Mucosa of stomach (tissue), 1 donor: ENCODE results near the gene ANKS4B.
"Not testable (repeated sequence)": the region's sequence is repeated elsewhere in the genome, so short reads cannot be mapped to it uniquely, and the experiment has no call there.

Experiments used
- H3K27me3 ChIP-seq: one replicate; pipeline ENCODE4 v1.7.0; 2013; ENCODE audit warnings: mild to moderate bottlenecking, low read length; ENCODE audit not compliant: control insufficient read depth, insufficient read depth
- H3K36me3 ChIP-seq: one replicate; pipeline ENCODE4 v1.7.0; 2013; ENCODE audit warnings: low read length; ENCODE audit not compliant: control insufficient read depth, insufficient read depth
- H3K4me1 ChIP-seq: one replicate; pipeline ENCODE4 v1.7.0; 2013; ENCODE audit warnings: mild to moderate bottlenecking, low read length; ENCODE audit not compliant: control insufficient read depth, insufficient read depth
- H3K4me3 ChIP-seq: one replicate; pipeline ENCODE4 v1.7.0; 2013; ENCODE audit warnings: low read length
- H3K9ac ChIP-seq: one replicate; pipeline ENCODE4 v1.7.0; 2013; ENCODE audit warnings: mild to moderate bottlenecking, low read length, moderate library complexity
- H3K9me3 ChIP-seq: one replicate; pipeline ENCODE4 v1.7.0; 2013; ENCODE audit warnings: mild to moderate bottlenecking, low read length, moderate library complexity; ENCODE audit not compliant: control insufficient read depth
- donor health status: Pancreatic carcinoma.

ANKS4B gene

DNA sequence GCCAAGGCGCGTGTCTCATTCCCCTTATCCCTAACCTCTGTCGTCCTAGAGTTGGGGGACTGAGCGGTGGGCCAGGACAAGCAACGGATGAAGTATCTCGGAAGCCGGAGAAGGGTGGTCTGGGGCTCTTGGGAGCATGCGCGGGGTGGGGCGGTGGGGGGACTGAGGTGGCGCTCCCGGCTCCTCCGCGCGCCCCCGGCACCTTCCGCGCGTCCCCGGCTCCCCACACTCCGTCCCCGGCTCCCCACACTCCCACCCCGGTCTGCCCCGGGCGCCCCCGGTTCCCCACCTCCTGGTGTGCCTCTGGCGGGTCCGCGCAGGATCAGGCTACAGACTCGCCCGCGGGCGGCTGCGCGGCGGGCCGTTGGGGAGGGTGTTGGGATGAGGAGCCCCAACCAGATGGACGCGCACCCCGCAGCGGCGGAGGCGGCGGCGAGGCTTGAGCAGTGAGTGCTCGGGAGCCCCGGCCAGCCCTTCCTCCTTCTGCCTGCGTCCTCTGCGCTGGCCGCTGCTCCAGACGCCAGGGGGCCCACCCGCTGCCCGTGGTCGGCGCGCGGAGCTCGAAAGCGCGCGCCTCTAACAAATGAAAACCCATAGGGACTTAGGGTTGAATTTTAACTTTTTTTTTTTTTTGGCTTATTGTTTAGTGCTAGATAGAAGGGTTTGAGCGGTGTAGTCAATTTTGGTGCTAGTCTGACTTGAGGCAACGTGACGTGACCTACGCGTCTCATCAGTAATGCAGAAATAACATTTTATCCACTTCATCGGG is 50.2 kb downstream of the ANKS4B start:
- Histone ChIP-seq H3K27me3 (peaks cover 20% of the 10 kb centered on the region), H3K36me3 (no peaks in the 10 kb centered on the region), H3K4me3 (no peak overlapping the region)

DNA sequence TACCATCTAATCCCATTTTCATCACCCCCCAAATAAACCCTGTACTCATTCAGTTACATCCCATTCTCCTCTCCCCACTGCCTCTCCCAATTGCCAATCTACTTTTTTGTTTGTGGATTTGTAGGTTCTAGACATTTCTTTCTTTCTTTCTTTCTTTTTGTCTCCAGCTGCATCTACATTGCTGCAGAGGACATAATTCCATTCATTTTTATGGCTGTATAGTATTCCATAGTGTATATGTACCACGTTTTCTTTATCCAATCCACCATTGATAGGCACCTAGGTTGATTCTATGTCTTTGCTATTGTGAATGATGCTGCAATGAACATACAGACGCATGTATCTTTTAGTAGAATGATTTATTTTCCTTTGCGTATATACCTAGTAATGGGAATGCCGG is 50.9 kb downstream of the ANKS4B start:
- Histone ChIP-seq H3K9me3 (no peaks in the 10 kb centered on the region), H3K27me3 (peaks cover 20% of the 10 kb centered on the region)

More for the DNA sequence above, 50.2 kb downstream of the ANKS4B start:
- Histone ChIP-seq H3K9ac (no peak overlapping the region), H3K4me1 (no peaks in the 10 kb centered on the region), H3K9me3 (no peaks in the 10 kb centered on the region)

DNA sequence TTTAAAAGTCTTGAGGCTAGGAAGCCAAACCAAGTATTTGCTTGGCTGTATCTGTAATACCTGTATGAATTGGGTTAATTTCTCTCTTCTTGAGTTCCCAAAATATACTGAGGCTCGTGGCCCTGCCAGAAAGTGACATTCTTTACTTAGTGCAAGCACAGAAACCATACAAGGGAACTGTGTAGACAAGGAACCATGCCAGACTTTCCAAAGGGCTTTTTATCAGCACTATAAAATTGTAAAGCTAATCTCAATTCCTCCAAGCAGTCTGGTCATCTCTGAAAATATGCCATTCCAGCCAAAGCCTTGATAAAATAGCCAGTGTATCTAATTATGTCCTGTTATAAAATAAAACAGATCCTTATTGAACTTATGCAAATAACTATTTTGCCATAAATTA is 51.8 kb downstream of the ANKS4B start:
- H3K9me3 ChIP-seq, result no peaks in the 10 kb centered on the region
- H3K36me3 ChIP-seq, result no peaks in the 10 kb centered on the region
- H3K27me3 ChIP-seq, result peaks cover 20% of the 10 kb centered on the region
- no peak overlapping the region for H3K4me3 ChIP-seq
- H3K4me1 ChIP-seq, result no peaks in the 10 kb centered on the region
- no peak overlapping the region for H3K9ac ChIP-seq

More for the DNA sequence above, 50.9 kb downstream of the ANKS4B start:
- H3K4me3 ChIP-seq, result no peak overlapping the region
- no peaks in the 10 kb centered on the region for H3K36me3 ChIP-seq
- H3K4me1 ChIP-seq, result no peaks in the 10 kb centered on the region
- H3K9ac ChIP-seq, result no peak overlapping the region

DNA sequence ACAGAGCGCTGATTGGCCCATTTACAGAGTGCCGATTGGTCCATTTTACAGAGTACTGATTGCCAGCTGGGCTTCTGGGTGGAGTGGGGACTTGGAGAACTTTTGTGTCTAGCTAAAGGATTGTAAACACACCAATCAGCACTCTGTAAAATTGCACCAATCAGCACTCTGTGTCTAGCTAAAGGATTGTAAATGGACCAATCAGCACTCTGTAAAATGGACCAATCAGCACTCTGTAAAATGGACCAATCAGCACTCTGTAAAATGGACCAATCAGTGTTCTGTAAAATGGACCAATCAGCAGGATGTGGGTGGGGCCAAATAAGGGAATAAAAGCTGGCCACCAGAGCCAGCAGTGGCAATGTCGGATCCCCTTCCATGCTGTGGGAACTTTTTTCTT is 56.3 kb downstream of the ANKS4B start:
- H3K9me3 ChIP-seq, H3K9ac ChIP-seq, H3K4me3 ChIP-seq, H3K36me3 ChIP-seq, H3K27me3 ChIP-seq, H3K4me1 ChIP-seq: not testable (repeated sequence)

DNA sequence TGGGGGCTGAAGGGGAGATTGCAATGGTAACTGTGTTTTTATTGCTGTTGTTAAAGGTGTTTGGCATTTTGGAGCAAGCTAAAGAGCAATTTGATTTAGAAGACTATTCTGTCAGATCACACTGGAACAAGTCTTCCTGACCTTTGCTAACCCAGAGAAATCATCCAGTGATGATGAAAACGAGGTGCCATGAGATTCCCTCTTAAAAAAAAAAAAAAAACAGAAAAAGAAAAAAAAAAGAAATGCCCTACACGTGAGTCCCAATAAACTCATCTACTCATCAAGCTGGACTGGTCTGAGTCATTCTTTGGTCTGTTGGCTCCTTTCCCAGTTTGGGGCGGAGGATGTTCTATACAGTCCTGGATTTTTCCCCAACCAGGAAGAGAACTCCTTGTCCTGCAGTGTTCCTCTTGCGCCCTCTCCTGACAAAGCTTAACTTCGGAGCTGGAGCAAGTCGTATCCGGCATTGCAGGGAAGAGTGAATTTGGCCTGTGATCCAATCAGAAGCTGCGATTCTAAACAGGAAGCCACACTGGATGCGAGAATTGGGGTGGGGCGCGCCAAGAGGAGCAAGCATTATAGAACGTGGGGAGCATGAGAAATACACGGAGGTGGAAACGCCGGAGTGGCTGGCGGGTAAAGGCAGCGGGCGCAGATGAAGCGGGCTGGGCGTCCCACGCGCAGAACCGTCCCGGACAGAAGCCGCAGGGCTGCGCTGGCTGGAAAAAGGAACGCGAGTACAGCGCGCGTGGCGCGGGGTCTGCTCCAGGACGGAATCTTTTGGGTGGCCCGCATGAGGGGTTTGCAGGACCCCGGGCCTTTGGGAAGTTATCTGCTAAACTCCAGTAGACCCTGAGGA is 67.0 kb downstream of the ANKS4B start:
- peak overlapping the region; percentile 67 for H3K9ac ChIP-seq

DNA sequence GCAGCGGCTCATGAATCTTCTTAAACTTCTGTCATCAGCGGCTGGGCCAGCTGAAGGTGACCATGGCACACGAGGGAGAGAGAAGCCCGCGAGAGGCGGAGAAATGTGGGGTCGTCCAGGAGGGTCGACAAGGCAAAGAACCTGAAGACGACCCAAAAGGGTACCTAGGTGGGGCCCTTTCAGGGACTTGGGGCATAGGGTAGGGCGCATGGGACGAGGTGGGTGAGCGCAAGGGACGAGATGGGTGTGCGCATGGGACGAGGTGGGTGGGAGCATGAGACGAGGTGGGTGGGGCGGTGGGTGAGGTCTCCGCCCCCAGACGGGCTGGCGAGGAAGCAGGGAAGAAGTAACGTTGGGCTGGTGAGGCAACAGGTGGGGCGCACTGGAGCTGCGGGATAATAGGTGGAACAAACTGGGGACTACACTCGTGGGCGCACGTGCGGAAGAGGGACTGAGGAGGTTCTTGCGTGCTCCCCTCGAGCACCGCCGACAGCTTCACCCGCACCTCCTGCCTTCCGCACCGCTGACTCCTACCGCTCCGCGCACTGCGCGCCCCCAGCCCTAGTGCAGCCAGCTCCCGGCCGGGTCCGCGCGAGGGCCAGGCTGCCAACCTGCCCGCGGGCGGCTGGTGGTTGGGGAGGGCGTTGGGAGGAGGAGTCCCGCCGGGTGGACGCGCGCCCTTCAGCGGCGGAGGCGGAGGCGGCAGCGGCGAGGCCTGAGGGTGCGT is 67.8 kb downstream of the ANKS4B start:
- Histone ChIP-seq H3K4me1 (peaks cover 14% of the 10 kb centered on the region), H3K27me3 (no peaks in the 10 kb centered on the region), H3K9ac (peak overlapping the region; percentile 67), H3K4me3 (peak overlapping the region; percentile 69), H3K36me3 (no peaks in the 10 kb centered on the region), H3K9me3 (no peaks in the 10 kb centered on the region)

More for the DNA sequence above, 67.0 kb downstream of the ANKS4B start:
- no peaks in the 10 kb centered on the region for H3K36me3 ChIP-seq
- no peaks in the 10 kb centered on the region for H3K9me3 ChIP-seq
- H3K4me3 ChIP-seq, result peak overlapping the region; percentile 69
- no peaks in the 10 kb centered on the region for H3K27me3 ChIP-seq
- peaks cover 14% of the 10 kb centered on the region for H3K4me1 ChIP-seq

- no peaks in the 10 kb centered on the region for H3K36me3 ChIP-seq
- H3K4me1 ChIP-seq, result peaks cover 14% of the 10 kb centered on the region
- peak overlapping the region; percentile 69 for H3K4me3 ChIP-seq
- no peaks in the 10 kb centered on the region for H3K27me3 ChIP-seq
- H3K9ac ChIP-seq, result peak overlapping the region; percentile 53
- no peaks in the 10 kb centered on the region for H3K9me3 ChIP-seq
Observed at GRCh38 chr16:21301895-21302291, 68.4 kb downstream of the ANKS4B start.

- Histone ChIP-seq H3K4me3 (peak overlapping the region; percentile 69), H3K27me3 (no peaks in the 10 kb centered on the region), H3K36me3 (no peaks in the 10 kb centered on the region), H3K9me3 (no peaks in the 10 kb centered on the region), H3K4me1 (peaks cover 14% of the 10 kb centered on the region), H3K9ac (no peak overlapping the region)
Observed at GRCh38 chr16:21302454-21302853, 69.0 kb downstream of the ANKS4B start.

DNA sequence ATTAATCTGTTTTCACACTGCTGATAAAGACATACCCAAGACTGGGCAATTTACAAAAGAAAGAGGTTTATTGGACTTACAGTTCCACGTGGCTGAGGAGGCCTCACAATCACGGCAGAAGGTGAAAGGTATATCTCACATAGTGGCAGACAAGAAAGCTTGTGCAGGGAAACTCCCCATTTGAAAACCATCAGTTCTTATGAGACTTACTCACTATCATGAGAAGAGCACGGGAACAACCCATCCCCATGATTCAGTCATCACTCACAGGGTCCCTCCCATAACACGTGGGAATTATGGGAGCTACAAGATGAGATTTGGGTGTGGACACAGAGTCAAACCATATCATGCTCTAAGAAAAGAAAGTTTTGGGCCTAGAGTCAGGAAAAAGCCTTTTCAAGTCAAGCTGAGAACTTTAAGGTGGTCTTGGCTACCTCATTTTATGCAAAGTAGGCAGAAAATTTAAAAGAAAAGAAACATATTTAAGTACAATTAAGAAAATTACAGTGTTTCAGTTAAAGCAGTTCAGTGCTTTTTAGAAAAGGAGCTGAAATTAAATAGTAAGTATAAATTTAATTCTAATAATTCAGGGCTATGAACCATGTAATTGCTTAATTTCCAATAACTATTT is 69.5 kb downstream of the ANKS4B start:
- no peaks in the 10 kb centered on the region for H3K27me3 ChIP-seq
- H3K9me3 ChIP-seq, result no peaks in the 10 kb centered on the region
- H3K4me3 ChIP-seq, result no peak overlapping the region
- H3K4me1 ChIP-seq, result peaks cover 14% of the 10 kb centered on the region
- no peak overlapping the region for H3K9ac ChIP-seq
- no peaks in the 10 kb centered on the region for H3K36me3 ChIP-seq
